ENCODE data around the gene GLIS1. TPM values are rescaled to one million over a fixed set of nuclear protein-coding genes. Genes with fewer than 3 reads are reported as not detected.

The GLIS1 gene
- total RNA-seq, 2 experiments from 2014 or later, result not detected

GRCh38 chr1:53615101-53615500 is 123.9 kb downstream of the GLIS1 start:
- H3K27me3 Mint-ChIP-seq, result no peaks in the 10 kb centered on the region
- DNase-seq (no peak), ATAC-seq (no peak)
- no peak overlapping the region for H3K4me3 Mint-ChIP-seq
- ChIA-PET CTCF (no interaction called here), POLR2A (no interaction called here)
- H3K36me3 Mint-ChIP-seq (ENCODE audit: low read depth), result no peaks in the 10 kb centered on the region
- H3K4me1 Mint-ChIP-seq (ENCODE audit: low read depth), result no peaks in the 10 kb centered on the region
- no peak overlapping the region for H3K27ac Mint-ChIP-seq
- intact Hi-C loops (cut with micrococcal nuclease), result no loop called here
- peaks cover 17% of the 10 kb centered on the region for H3K9me3 Mint-ChIP-seq
- no peak for TF ChIP-seq CTCF (IDR thresholded peaks at IDR 0.05)

GRCh38 chr1:53614231-53615021 is 124.5 kb downstream of the GLIS1 start:
- H3K4me1 Mint-ChIP-seq (ENCODE audit: low read depth), result no peaks in the 10 kb centered on the region
- H3K4me3 Mint-ChIP-seq, result no peak overlapping the region
- DNase-seq (no peak), ATAC-seq (no peak)
- H3K27ac Mint-ChIP-seq, result no peak overlapping the region
- ChIA-PET POLR2A (no interaction called here), CTCF (no interaction called here)
- intact Hi-C loops (cut with micrococcal nuclease), result no loop called here
- no peak for TF ChIP-seq CTCF (IDR thresholded peaks at IDR 0.05)
- no peaks in the 10 kb centered on the region for H3K27me3 Mint-ChIP-seq
- H3K36me3 Mint-ChIP-seq (ENCODE audit: low read depth), result no peaks in the 10 kb centered on the region
- H3K9me3 Mint-ChIP-seq, result peaks cover 17% of the 10 kb centered on the region

- Mint-ChIP-seq H3K4me1 (ENCODE audit: low read depth) (no peaks in the 10 kb centered on the region), H3K36me3 (ENCODE audit: low read depth) (no peaks in the 10 kb centered on the region), H3K4me3 (no peak overlapping the region), H3K27me3 (no peaks in the 10 kb centered on the region), H3K27ac (no peak overlapping the region), H3K9me3 (peaks cover 21% of the 10 kb centered on the region)
- ATAC-seq (no peak), DNase-seq (no peak)
- no peak for TF ChIP-seq CTCF (IDR thresholded peaks at IDR 0.05)
- POLR2A ChIA-PET, result no interaction called here
- intact Hi-C loops (cut with micrococcal nuclease), result no loop called here
- CTCF ChIA-PET, result no interaction called here
These were observed 130.3 kb downstream of the GLIS1 start for GRCh38 chr1:53608676-53609075.

- no peak overlapping the region for H3K4me3 Mint-ChIP-seq
- intact Hi-C loops (cut with micrococcal nuclease), result no loop called here
- ChIA-PET POLR2A (interaction anchor here (0.6 kb wide), 1 partner anchor 1707 kb away, joined by 3 read pairs; no protein-coding TSS in a partner anchor), CTCF (no interaction called here)
- peaks cover 21% of the 10 kb centered on the region for H3K9me3 Mint-ChIP-seq
- no peak for TF ChIP-seq CTCF (IDR thresholded peaks at IDR 0.05)
- no peaks in the 10 kb centered on the region for H3K4me1 Mint-ChIP-seq (ENCODE audit: low read depth)
- no peak overlapping the region for H3K27ac Mint-ChIP-seq
- no peak for ATAC-seq
- no peaks in the 10 kb centered on the region for H3K36me3 Mint-ChIP-seq (ENCODE audit: low read depth)
- no peaks in the 10 kb centered on the region for H3K27me3 Mint-ChIP-seq
- DNase-seq, result no peak
These were observed 130.9 kb downstream of the GLIS1 start for GRCh38 chr1:53608071-53608470.

- CTCF ChIA-PET, result interaction anchor here (0.8 kb wide), 1 partner anchor 150 kb away, joined by 3 read pairs; no protein-coding TSS in a partner anchor
- H3K27ac Mint-ChIP-seq, result no peak overlapping the region
- no peaks in the 10 kb centered on the region for H3K4me1 Mint-ChIP-seq (ENCODE audit: low read depth)
These were observed 132.3 kb downstream of the GLIS1 start for GRCh38 chr1:53606651-53607051.

More at GRCh38 chr1:53606651-53607051, 132.3 kb downstream of the GLIS1 start:
- no peak overlapping the region for H3K4me3 Mint-ChIP-seq
- POLR2A ChIA-PET, result no interaction called here
- H3K27me3 Mint-ChIP-seq, result no peaks in the 10 kb centered on the region
- no peak for ATAC-seq
- H3K9me3 Mint-ChIP-seq, result peaks cover 16% of the 10 kb centered on the region
- no peak for DNase-seq
- no peaks in the 10 kb centered on the region for H3K36me3 Mint-ChIP-seq (ENCODE audit: low read depth)
- intact Hi-C loops (cut with micrococcal nuclease), result no loop called here
- no peak for TF ChIP-seq CTCF (IDR thresholded peaks at IDR 0.05)

Measured in activated CD8-positive, alpha-beta T cell treated with anti-CD3 and anti-CD28 coated beads for 36 hours (primary cell).